ENCODE data around the gene COX19.

COX19 gene, protein sequence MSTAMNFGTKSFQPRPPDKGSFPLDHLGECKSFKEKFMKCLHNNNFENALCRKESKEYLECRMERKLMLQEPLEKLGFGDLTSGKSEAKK

DNA sequence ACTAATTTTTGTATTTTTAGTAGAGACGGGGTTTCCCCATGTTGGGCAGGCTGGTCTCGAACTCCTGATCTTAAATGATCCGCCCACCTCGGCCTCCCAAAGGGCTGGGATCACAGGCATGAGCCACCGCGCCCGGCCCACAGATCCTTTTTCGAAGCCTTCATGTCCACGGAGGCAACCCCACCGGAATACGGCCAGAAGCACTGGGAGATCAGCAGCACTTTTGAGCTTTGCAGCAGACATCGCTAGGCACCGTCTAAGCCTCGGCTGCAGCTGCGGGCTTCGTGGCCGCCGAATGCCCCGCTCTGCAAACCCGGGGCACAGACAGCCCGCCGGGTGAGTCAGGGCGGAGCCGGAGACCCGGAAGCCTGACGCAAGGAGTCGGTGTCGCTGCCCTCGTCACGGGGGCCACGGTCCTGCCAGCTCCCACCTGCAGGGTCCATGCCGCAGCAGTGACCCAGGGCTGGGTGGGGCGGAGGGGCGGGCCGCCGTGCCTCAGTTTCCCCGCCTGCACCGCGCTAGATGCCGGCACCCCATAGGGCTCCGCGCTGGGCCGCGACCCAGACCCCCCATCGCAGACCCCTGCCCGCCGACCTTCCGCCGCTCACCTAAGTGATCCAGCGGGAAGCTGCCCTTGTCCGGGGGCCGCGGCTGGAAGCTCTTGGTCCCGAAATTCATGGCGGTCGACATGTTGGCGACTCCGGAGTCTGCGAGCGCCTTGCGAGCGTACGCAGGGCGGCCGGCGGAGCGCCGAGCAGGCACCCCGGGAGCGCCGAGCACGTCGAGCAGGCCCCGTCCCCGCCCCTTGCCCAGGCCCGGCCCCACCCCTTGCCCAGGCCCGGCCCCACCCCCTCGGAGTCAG, at the start of gene COX19:
Gene COX19 (minus strand): TSS at position 730 of the 862 bp plus-strand sequence. CDS start 40 bp downstream, at position 690.
- TF ChIP-seq, protein P1, sequence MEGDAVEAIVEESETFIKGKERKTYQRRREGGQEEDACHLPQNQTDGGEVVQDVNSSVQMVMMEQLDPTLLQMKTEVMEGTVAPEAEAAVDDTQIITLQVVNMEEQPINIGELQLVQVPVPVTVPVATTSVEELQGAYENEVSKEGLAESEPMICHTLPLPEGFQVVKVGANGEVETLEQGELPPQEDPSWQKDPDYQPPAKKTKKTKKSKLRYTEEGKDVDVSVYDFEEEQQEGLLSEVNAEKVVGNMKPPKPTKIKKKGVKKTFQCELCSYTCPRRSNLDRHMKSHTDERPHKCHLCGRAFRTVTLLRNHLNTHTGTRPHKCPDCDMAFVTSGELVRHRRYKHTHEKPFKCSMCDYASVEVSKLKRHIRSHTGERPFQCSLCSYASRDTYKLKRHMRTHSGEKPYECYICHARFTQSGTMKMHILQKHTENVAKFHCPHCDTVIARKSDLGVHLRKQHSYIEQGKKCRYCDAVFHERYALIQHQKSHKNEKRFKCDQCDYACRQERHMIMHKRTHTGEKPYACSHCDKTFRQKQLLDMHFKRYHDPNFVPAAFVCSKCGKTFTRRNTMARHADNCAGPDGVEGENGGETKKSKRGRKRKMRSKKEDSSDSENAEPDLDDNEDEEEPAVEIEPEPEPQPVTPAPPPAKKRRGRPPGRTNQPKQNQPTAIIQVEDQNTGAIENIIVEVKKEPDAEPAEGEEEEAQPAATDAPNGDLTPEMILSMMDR (IDR thresholded peaks at IDR 0.05; ENCODE audit: insufficient read depth, low read depth, low read length, missing control alignments): no peak
- peak; percentile 92 for DNase-seq (ENCODE audit: low read depth)
- H3K4me3 ChIP-seq (ENCODE audit: low read length): peak within 1 kb of the TSS; percentile 87

DNA sequence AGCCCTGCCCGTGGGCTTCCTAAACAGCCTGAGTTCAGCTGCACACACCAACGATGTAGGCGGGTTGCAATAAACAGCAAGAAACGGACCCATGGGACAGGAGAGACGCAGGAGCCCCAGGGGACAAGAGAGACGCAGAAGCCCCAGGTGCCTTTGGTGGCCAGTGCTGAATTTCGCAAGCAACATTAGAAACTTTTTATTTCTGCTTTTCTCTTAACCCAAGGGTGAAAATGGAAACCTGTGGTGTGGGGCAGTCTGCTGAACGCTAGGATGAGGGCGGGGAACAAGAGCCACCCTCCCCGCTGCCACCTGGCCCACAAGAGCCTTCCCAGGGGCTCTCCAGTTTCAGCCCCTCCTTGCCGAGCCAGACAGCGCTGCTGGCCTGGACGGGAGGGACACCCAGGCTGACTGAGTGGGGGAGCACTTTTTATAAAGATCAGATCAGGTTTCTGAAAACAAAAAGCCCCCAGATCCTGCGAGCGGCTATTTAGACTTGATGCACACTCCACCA, 49.0 kb upstream of the COX19 start:
- TF ChIP-seq, protein P1 (IDR thresholded peaks at IDR 0.05; ENCODE audit: insufficient read depth, low read depth, low read length, missing control alignments): no peak
- no peak overlapping the region for H3K4me3 ChIP-seq (ENCODE audit: low read length)
- DNase-seq (ENCODE audit: low read depth): no peak

DNA sequence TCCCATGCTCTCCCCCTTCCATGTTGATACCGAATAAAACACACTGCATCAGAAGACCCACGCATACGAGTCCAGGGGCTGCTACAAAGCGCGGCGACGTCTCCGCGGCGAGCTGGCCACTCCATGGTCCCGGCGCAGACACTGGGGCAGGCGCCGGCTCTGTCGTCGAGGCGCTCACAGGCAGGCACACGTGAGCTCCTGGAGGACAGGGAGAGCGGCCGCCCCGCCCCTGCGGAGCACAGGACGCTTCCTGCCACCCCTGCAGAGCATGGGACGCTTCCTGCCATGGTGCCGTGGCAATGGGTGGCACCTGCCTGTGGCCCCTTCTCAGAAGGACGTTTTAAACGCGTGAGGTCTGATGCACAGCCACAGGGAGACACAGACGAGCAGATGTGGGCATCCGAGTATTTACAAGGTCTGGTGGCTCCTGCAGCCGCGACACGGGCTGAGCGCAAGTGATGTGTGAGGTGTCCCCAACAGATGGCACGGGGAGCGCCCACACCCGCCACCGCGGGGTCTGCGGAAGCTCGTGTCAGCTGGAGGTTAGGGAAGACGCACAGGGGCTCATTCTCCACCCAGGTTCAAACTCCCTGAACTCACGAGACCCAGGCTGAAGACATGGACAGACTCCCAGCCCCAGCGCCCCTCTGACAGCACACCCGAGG, 47.6 kb upstream of the COX19 start:
- TF ChIP-seq, protein P1 (IDR thresholded peaks at IDR 0.05; ENCODE audit: insufficient read depth, low read depth, low read length, missing control alignments): no peak
- H3K4me3 ChIP-seq (ENCODE audit: low read length): no peak overlapping the region
- no peak for DNase-seq (ENCODE audit: low read depth)

DNA sequence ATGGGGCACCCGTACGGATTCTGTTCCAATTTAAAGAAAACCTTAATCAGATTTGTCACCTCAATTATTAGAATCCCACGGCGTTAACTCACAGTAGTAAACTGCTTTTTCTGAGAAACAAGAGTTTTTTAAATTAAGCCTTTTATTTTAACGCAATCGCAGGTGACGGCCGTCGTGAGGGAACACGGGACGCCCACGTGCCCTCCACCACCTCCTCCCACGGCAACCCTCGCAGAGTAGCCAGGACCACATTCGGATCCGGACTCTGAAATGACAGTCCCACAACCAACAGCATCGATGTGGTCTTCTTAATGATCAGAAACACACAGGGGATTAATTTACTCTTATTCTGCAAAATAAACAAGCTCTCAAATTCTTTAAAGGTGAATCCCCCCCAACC, 47.0 kb upstream of the COX19 start:
- TF ChIP-seq, protein P1 (IDR thresholded peaks at IDR 0.05; ENCODE audit: insufficient read depth, low read depth, low read length, missing control alignments): no peak
- no peak for DNase-seq (ENCODE audit: low read depth)
- H3K4me3 ChIP-seq (ENCODE audit: low read length): no peak overlapping the region

DNA sequence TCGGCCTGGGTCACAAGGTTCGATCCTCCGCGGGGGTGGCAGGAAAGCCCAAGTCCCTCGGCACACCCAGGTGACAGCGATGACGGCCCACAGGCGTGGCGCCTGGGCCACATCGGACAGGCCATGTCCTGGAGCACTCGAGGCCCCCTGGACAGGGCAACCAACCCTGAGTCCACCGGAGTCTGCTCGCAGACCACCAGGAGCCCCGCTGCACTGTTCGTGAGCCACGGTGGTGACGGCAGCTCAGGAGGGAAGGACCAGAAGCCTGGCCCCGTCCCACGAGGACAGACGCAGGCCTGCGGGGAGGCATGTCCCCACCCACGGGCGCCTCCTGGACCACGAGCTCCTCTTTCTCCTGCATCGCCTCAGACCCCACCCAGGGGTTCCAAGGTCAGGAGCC, 46.6 kb upstream of the COX19 start:
- TF ChIP-seq, protein P1 (IDR thresholded peaks at IDR 0.05; ENCODE audit: insufficient read depth, low read depth, low read length, missing control alignments): no peak
- no peak for DNase-seq (ENCODE audit: low read depth)
- H3K4me3 ChIP-seq (ENCODE audit: low read length): no peak overlapping the region

DNA sequence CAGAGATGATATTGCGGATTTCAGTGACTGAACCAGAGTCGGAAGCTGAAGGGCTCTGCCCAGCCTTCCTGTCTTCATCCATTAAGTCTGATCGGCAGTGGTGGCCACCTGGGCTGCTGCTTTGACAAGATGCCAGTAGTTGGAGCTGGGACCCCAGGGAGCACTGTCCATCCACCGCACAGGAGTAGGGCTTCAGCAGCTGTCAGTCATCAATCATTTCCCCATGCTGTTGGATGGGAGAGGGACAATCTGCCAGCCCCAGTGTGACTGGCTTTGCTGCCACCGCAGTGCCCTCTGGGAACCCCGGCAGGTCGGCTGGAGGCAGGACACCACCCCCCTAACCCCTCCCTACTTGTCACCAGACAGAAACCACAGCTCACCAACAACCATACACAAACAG, 46.0 kb upstream of the COX19 start:
- DNase-seq (ENCODE audit: low read depth): no peak
- TF ChIP-seq, protein P1 (IDR thresholded peaks at IDR 0.05; ENCODE audit: insufficient read depth, low read depth, low read length, missing control alignments): no peak
- H3K4me3 ChIP-seq (ENCODE audit: low read length): no peak overlapping the region

Data from epithelial cell of esophagus (primary cell).